Suprapubic skin (tissue), 3 donors: Measurements from ENCODE around the gene CFLAR.

Experiments
- POLR2A ChIP-seq, 2 donors: fragments of 450-650 bp; IDR thresholded peaks; one replicate each; pipeline ENCODE4 v1.6.1; 2017; ENCODE audit warnings: antibody characterized with exemption in 2 of 2, mild to moderate bottlenecking in 2 of 2, moderate library complexity in 2 of 2
- TF ChIP-seq, protein P1 (sequence below), 2 donors: fragments of 200-600 bp in 1 of 2; fragments of 450-650 bp in 1 of 2; sonication (generic) in 1 of 2; IDR thresholded peaks; one replicate each; pipeline ENCODE4 v1.5.1; 2016 to 2019; ENCODE audit warnings: antibody characterized with exemption in 2 of 2, mild to moderate bottlenecking in 1 of 2, moderate library complexity in 1 of 2

DNA sequence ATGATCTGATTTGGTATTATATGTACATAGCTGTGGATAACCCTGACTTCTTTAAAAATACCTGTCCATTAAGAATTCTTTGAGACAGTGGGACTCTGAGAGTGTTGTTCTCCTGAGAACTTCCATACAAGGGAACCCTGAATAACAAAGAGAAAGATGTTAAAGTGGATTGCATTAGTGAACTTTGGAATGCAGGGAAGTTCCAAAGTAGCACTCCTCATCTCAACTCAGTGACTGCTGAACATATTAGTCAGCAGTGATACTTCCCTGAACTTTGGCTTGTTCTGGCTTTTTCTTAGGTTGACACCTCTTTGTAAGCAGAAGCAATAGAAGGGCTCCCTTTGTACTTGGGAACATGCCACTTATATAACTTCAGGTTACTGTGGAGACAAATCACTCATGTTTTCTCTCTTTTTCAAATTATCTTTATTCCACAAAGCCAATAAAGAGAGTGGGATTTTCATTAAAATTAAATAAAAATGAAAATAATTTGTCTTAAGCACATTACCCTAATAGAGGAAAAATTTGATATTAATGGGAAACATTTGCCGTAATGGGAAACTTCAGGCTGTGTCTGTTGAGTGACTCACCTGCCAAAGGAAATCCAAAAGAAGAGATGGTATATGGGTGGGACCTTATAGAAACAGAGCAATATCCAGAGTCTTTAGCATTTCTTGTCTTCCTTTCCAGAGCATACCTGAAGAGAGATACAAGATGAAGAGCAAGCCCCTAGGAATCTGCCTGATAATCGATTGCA is 33.3 kb downstream of the CFLAR start:
- TF ChIP-seq POLR2A (IDR thresholded peaks at IDR 0.05), result no peak
- TF ChIP-seq, protein P1, sequence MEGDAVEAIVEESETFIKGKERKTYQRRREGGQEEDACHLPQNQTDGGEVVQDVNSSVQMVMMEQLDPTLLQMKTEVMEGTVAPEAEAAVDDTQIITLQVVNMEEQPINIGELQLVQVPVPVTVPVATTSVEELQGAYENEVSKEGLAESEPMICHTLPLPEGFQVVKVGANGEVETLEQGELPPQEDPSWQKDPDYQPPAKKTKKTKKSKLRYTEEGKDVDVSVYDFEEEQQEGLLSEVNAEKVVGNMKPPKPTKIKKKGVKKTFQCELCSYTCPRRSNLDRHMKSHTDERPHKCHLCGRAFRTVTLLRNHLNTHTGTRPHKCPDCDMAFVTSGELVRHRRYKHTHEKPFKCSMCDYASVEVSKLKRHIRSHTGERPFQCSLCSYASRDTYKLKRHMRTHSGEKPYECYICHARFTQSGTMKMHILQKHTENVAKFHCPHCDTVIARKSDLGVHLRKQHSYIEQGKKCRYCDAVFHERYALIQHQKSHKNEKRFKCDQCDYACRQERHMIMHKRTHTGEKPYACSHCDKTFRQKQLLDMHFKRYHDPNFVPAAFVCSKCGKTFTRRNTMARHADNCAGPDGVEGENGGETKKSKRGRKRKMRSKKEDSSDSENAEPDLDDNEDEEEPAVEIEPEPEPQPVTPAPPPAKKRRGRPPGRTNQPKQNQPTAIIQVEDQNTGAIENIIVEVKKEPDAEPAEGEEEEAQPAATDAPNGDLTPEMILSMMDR (IDR thresholded peaks at IDR 0.05), result no peak
